ENCODE measurements around the gene POLE4.

The POLE4 gene

DNA sequence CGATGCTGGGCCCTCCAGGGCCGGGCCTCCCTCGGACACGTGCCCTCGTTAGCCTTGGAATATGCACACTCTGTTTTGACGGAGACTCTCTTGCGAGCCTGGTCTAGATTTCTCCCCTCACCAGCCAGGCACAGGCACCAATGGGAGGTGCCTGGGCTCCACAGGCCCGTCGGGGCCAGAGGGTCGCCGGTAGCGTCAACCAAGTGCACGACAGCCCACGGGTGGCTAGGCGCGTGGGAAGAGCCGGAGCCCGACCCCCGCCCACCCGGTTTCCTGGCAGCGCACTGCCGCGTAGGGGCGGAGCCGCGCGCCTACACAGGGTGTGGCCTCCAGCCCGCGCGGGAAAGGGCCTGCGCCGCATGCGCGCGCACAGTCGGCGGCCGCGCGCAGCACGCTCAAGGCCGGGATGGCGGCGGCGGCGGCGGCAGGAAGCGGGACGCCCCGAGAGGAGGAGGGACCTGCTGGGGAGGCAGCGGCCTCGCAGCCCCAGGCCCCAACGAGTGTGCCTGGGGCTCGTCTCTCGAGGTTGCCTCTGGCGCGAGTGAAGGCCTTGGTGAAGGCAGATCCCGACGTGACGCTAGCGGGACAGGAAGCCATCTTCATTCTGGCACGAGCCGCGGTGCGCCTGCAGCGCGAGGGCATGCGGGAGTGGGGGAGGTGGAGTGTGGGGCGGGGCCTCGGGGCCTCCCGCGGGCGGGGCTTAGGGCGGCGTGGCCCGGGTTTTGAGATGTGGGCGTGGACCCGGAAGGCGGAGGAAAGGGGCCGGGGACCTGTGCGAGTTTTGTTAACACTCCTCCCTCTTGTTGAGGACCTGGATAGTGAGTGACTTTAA, at the start of gene POLE4:
TSS of gene POLE4 (plus strand) at position 370 of the 832 bp plus-strand sequence. CDS start at position 407, 37 bp downstream.
- peak; percentile 6 for FAIRE-seq

DNA sequence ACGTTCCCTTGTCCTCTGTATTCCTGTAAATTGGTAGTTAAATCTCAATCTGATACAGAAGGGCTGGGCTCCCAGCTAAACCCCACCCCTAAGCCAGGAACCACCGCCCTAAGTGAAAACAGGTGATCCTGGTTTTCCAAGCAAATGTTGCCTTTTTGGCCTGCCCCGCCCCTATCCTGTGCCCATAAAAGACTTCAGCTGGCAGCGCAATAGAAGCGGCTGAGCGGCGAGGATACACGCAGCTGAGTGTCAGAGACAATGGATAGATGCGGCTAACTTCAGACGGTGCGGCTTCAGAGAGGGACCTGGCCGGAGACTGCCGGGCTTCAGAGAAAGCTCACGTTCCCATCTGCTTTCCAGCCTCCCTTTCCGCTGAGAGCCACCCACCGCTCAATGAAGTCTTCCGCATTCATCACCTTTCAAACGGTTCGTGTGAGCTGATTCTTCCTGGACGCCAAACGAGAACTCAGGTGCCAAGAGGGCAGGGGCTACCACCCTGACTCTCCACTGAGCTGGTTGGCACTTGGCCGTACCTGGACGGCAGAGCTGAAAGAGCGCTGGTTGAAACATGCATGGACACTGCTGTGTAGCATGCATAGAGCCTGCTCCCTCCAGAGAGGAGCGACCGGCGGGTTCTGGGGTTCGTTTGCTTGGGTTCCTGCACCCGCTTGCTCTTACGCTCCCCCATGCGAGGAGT, 49.5 kb upstream of the POLE4 start:
- no peak for FAIRE-seq

GRCh38 chr2:74910245-74910644, 48.2 kb upstream of the POLE4 start:
- no peak for FAIRE-seq

DNA sequence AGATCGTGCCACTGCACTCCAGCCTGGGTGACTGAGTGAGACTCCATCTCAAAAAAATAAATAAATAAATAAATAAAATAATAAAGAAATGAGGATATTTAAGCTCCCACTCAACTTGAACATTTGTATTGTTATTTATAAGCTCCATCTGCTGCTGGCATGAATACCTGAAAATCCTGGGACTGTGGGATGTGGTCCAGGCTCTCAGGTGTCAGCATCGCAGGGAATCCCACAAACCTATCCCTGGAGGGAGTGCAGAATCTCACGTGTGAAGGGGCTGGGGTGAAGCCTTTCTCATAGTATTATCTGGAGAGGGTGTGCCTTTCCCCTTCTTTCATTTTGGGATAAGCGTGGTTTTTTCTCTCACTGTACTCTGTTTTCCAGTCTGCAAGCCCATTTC, 47.4 kb upstream of the POLE4 start:
- no peak for FAIRE-seq

DNA sequence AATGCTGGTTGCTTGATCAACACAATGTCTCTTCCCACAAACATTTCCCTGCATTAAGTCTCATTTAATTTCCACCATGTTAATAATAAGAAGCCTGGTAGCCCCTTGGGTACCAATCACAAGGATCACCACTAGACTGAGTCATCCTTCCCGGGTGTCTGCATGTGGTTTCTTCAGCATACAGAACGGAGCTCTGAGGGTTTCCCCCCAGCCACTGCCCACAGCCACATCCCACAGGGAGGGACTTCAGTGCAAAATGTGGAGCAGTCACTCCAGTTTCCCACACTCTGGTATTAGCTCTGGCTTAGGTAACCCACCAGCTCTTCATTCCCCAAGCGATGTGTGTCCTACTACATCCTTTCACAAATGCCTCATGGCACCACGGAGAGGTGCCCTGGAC, 42.7 kb upstream of the POLE4 start:
- no peak for FAIRE-seq

- no peak for FAIRE-seq
Measured at GRCh38 chr2:74916394-74916793, 42.0 kb upstream of the POLE4 start.

GRCh38 chr2:74917702-74918619, 40.5 kb upstream of the POLE4 start:
- FAIRE-seq: no peak

DNA sequence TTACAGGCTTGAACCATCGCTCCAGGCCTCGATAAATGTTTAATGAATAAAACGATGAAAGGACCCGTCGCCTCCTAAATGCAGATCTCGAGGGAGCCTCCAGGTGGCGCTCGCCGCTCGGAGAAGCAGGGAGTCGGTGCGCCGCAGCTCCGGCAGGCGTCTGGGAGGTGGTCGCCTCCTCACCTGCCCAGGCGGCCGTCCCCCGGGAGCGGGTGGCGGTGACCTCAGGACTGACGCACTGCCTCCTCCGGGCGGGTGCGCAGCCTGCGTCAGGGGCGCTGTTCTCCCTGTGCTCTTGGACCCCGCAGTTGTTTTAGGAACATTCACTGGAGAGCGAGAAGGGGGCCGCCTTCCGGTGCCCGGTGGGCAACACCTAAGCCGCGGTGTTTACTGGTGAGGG, 38.6 kb upstream of the POLE4 start:
- FAIRE-seq: no peak

- FAIRE-seq: no peak
Measured at GRCh38 chr2:74921236-74921736, 37.2 kb upstream of the POLE4 start.

- no peak for FAIRE-seq
Measured at GRCh38 chr2:74922592-74923227, 35.7 kb upstream of the POLE4 start.

- no peak for FAIRE-seq
Measured at GRCh38 chr2:74924463-74925265, 33.8 kb upstream of the POLE4 start.

DNA sequence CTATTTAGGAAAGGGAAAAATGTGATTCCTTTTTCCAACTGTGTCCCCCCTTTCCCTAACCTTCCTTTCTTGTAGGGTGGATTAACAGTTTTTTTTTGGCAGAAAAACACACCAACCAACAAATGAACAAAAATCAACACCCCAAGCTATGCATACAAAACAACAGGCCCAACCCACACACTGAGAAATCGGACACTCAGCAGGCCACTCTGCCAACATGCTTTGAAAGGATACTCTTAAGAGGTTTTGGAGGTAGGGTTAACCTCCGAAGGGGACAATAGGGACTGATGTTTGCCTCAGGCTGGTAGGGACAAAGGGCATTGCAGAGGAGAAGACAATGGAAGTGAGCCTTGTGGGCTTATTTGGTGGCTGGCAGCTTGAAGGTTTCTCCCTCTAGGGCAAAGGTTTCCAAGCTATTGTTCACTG, 33.1 kb upstream of the POLE4 start:
- no peak for FAIRE-seq

DNA sequence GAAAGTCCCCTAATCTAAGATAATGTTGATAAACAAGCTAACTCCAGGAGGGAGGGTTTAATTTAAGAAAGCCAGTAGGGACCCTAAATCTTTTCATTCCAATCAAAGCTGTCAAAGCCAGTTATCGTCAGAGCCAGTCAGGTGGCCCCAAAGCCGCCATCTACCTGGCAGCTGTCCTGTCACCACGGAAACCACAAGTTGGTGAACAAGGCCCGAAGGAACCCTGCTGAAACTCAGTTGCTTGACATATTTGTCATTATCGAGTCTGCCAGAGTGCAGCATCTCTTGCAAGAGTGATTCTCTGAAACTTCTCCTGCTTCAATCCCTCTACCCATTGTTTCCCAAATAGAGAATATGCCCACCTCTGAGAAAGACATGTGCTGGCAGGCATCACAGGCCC, 30.8 kb upstream of the POLE4 start:
- no peak for FAIRE-seq

DNA sequence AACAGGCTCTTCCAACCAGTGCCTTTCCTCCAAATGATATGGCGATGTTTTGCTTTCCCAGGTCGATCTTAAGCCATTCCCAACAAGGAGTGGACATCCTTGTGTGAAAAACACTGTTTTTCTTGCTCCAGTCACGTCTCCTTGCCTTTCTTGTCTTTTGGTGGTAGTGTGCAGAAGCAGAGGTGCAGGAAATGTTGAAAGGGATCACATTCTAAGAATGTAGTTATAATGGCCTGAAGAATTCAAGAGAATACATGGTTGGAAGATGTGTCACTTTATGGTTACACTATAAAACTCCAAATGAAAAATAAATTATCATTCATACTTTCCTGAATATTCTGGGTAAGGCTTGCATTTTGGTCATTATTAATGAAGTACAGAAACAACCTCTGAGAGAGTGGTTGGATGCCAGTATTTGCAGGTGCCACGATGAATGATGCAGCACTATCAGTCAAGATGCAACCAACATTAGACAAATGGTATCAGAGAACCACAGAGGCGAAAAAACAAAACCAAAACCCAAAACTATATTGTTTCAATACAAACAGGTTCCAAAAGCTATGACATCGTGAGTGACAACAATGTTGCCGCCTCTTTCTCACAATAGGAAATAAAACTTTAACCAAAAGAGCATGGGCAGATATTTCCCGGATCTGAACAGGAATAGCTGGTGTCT, 27.5 kb upstream of the POLE4 start:
- FAIRE-seq: no peak

DNA sequence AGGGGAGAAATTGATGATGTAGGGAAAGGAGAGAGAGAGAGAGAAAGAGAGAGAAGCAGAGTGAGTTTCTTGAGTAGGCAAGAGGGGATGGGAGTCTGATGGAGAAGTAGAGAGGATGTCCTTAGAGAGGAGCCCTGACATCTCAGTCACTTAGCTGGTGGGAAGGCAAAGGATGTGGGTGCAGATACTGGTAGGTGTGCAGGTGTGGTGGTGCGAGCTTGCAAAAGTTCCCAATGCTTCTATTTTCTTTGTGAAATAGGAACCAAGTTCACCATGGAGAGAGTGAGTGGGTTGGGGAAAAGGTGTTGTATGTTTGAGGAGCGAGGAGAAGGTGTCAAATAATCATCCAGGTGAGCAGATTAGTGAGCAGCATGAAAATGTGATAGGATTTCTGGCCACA, 26.5 kb upstream of the POLE4 start:
- no peak for FAIRE-seq

- FAIRE-seq: no peak
Measured at GRCh38 chr2:74935975-74936391, 22.5 kb upstream of the POLE4 start.

GRCh38 chr2:74937221-74937880, 21.1 kb upstream of the POLE4 start:
- no peak for FAIRE-seq

DNA sequence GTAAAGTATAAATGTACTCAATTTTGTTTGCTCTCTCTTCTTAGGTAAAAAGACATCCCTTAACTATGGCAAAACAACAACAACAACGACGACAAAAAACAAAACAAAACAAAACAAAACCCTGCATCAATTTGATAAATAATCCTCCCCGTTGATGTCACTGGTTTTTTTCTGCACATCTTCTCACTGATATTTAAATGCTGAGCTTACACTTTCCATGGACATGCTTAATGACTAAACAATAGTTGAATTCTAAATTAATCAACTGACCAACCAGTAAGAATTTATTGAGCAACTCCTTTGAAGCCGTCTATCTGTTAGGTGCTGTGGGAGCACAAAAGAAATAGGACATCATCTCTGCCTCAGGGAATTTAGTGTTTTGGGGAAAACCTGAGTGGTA, 20.2 kb upstream of the POLE4 start:
- FAIRE-seq: no peak

DNA sequence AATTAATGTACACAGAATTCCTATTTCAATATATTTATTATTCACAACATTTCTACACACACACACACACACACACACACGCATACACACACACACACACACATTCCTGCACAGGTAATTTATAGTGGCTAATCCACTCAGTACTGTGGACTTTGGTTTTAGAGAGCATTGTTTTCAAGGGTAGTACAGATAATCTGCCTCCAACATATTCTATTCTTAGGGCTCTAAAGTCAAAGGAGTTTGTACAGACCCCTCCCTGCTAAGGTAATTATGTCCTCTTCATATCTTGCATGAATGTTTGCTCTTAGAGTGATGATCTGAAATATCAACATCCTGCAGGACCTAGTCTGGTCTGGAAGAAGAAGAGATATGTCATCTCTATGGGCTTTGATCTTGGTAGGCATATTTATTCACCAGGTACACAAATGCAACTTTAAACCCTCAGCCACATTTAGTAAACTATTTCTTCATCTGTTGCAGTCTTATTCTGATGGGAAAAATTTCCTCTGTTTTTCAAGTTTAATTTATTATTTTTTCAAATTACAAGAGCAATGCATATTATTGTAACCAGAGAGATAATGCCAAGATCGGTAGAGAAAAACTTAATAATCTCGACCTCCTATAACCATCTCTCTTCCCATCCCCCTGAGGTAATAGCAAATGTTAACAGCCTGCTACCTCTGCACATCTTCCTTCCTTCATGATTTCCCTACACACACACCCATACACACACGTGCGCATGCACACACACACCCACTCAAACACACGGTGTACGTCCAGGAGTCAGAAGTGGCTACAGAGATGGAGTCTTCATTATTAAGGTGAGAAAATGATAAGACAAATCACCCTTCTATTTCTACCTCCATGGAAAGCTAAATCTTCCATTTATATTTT, 18.3 kb upstream of the POLE4 start:
- FAIRE-seq: no peak

Data from G401.6 (cell line).